GM23338 (cell line): ENCODE results near the gene RNU1-2.

Source experiments
- CREB1 ChIP-seq: fragments of 250-450 bp; sonication (Bioruptor Pico); IDR thresholded peaks from 2 replicates; pipeline ENCODE4 v1.5.0; 2020; ENCODE audit warnings: low read depth, mild to moderate bottlenecking, moderate library complexity
- CTCF ChIP-seq, 2 experiments: fragments of 200-600 bp in 1 of 2; sonication (generic) in 1 of 2; conservative IDR thresholded peaks; 2 replicates each; pipeline versions ENCODE4 v1.5.1 to v1.6.1; 2016 to 2017; ENCODE audit warnings: antibody characterized with exemption in 2 of 2, low read depth in 2 of 2, mild to moderate bottlenecking in 2 of 2, moderate library complexity in 1 of 2
- ETS1 ChIP-seq: IDR thresholded peaks from 2 replicates; pipeline ENCODE4 v1.6.1; 2016; ENCODE audit warnings: antibody characterized with exemption
- EZH2 ChIP-seq: fragments of 200-600 bp; sonication (generic); IDR thresholded peaks from one replicate; pipeline ENCODE4 v1.8.0; 2017; ENCODE audit warnings: antibody characterized with exemption, mild to moderate bottlenecking, low read depth; ENCODE audit not compliant: unreplicated experiment
- EZH2phosphoT487 ChIP-seq: fragments of 200-600 bp; sonication (generic); IDR thresholded peaks from one replicate; pipeline ENCODE4 v1.8.1; 2018; ENCODE audit warnings: antibody characterized with exemption; ENCODE audit not compliant: unreplicated experiment
- JUNB ChIP-seq: IDR thresholded peaks from one replicate; pipeline ENCODE4 v1.6.1; 2016; ENCODE audit warnings: antibody characterized with exemption; ENCODE audit not compliant: unreplicated experiment
- NANOG ChIP-seq: IDR thresholded peaks from 2 replicates; pipeline ENCODE4 v1.6.1; 2016; ENCODE audit warnings: antibody characterized with exemption, borderline replicate concordance
- POLR2AphosphoS5 ChIP-seq: IDR thresholded peaks from 2 replicates; pipeline ENCODE4 v1.6.1; 2016; ENCODE audit warnings: antibody characterized with exemption, low read depth
- REST ChIP-seq: IDR thresholded peaks from one replicate; pipeline ENCODE4 v1.6.1; 2018; ENCODE audit warnings: antibody characterized with exemption; ENCODE audit not compliant: unreplicated experiment
- STAT1 ChIP-seq: IDR thresholded peaks from one replicate; pipeline ENCODE4 v1.6.1; 2016; ENCODE audit warnings: antibody characterized with exemption; ENCODE audit not compliant: unreplicated experiment
- ZNF114 ChIP-seq: fragments of 250-450 bp; sonication (Bioruptor Pico); IDR thresholded peaks from 2 replicates; pipeline ENCODE4 v1.5.0; 2020; ENCODE audit warnings: mild to moderate bottlenecking, moderate library complexity
- ZNF331 ChIP-seq: fragments of 250-450 bp; sonication (Bioruptor Pico); IDR thresholded peaks from 2 replicates; pipeline ENCODE4 v1.5.0; 2020; ENCODE audit warnings: low read depth, mild to moderate bottlenecking, moderate library complexity

GRCh38 chr1:16903458-16903796, 7.6 kb downstream of the RNU1-2 start:
- TF ChIP-seq CTCF (conservative IDR thresholded peaks at IDR 0.05; ENCODE audit: low read depth in 2 of 2) (no peak), POLR2AphosphoS5 (no peak), JUNB (no peak), EZH2phosphoT487 (no peak), STAT1 (no peak), REST (no peak), ZNF114 (CRISPR knock-in tag) (no peak), ETS1 (no peak), EZH2 (no peak), CREB1 (CRISPR knock-in tag) (no peak), NANOG (no peak), ZNF331 (no peak)
